ENCODE results near the gene HCN2.

DNA sequence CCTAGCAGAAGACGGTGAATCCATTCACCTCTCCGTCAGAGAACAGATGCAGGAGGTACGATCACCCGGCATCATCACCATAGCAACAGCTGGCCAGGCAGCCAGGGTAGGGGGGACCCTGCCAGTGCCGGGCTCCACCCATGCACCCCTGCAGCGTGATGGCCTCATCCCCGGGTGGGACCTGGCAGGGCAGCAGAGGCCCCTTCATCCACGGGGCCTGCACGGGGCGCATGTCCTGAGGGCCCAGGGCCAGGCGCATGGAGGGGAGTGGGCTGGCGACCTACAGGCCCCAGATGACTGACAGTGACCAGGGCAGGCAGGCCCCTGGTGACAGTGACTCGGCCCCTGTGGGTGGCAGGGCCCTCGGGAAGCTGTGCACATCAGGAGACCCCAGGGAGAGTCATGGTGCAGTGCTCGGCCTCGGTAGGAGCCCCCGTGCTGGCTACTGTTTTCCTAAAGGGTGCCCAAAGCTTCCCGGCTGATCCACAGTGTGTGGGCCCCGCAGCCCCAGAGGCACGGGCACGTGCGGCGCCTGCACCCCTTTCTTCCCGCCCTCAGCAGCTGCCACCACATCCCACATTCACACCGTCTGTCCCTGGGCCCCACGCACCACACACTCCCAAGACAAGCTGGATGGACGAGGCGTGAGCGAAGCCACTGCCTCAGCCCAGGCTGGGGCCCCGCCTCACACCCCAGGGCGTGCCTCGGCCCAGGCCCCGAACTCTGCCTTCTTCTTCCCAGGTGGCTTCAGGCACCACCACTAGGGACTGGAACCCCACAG is 68.6 kb downstream of the HCN2 start:
- no peak for TF ChIP-seq EP300 (IDR thresholded peaks at IDR 0.05; ENCODE audit: borderline replicate concordance in 1 of 2, control insufficient read depth in 1 of 2, low read depth in 2 of 2, low read length in 2 of 2)
- TF ChIP-seq, protein P1, sequence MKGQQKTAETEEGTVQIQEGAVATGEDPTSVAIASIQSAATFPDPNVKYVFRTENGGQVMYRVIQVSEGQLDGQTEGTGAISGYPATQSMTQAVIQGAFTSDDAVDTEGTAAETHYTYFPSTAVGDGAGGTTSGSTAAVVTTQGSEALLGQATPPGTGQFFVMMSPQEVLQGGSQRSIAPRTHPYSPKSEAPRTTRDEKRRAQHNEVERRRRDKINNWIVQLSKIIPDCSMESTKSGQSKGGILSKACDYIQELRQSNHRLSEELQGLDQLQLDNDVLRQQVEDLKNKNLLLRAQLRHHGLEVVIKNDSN (IDR thresholded peaks at IDR 0.05; ENCODE audit: borderline replicate concordance, extremely low read length, insufficient read depth, low read depth, low read length), result no peak
- no peak for TF ChIP-seq CTCF (IDR thresholded peaks at IDR 0.05 in 2 of 3, conservative IDR thresholded peaks at IDR 0.05 in 1 of 3; ENCODE audit: control insufficient read depth in 2 of 3, extremely low read depth in 1 of 3, insufficient read depth in 1 of 3, low read depth in 3 of 3, low read length in 3 of 3)
- no peak for TF ChIP-seq POLR2AphosphoS5 (IDR thresholded peaks at IDR 0.05; ENCODE audit: low read length)
- TF ChIP-seq MTA3 (IDR thresholded peaks at IDR 0.05; ENCODE audit: borderline replicate concordance, low read length), result no peak
- no peak for TF ChIP-seq SP1 (IDR thresholded peaks at IDR 0.05; ENCODE audit: low read depth, low read length)
- TF ChIP-seq BCL11A (IDR thresholded peaks at IDR 0.05; ENCODE audit: low read depth, low read length), result no peak
- no peak for TF ChIP-seq TAF1 (IDR thresholded peaks at IDR 0.05; ENCODE audit: borderline replicate concordance, low read depth, low read length)
- TF ChIP-seq ATF7 (IDR thresholded peaks at IDR 0.05; ENCODE audit: low read depth), result no peak
- TF ChIP-seq PRDM15 (CRISPR knock-in tag; IDR thresholded peaks at IDR 0.05), result no peak
- TF ChIP-seq MAX (IDR thresholded peaks at IDR 0.05; ENCODE audit: low read depth, low read length), result no peak
- peak; percentile 58 for TF ChIP-seq POLR2A (IDR thresholded peaks at IDR 0.05; ENCODE audit: low read depth, low read length)
